ENCODE measurements around the gene PTPRG.

Gene PTPRG

DNA sequence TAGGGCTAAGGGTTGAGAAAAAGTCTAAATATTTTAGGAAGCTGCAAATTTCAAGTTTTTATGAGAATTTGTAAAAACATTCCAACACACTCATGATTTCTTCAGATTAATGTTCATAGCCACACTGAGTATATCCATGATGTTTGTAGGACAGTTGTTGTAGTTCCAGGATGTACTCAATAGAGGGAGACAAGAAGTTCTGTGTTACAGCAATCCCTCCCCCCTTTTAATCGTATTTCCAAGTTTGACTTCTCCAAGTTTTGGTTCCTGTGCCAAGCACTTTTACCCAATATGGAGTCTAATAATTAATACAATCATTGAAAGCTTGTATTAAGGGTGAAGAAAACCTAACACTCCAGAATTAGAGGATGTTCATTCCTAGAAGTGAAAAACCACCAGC is 668.5 kb downstream of the PTPRG start:
- no peaks in the 10 kb centered on the region for H3K36me3 ChIP-seq (ENCODE audit: control insufficient read depth, low read length)

DNA sequence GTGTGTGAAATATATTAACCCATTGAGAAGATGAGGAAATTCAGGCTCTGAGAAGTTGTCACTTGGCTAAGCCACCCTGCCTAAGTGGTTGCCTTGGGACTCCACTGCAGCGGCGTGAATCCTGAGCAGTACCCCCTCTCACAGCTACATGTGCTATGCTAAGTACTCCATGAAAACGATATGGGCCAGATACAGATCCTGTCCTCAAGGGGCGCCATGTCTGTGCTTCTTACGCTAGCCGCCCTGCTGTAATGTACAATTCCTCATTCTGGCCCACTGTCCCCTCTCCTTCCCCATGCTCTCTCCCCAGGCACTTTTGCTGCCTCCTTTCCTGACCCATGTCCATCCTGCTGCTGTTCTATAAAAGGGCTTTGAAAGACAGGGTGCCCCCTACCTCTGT is 671.7 kb downstream of the PTPRG start:
- Histone ChIP-seq H3K4me2 (ENCODE audit: low read length) (no peak overlapping the region), H3K27ac (ENCODE audit: low read depth, low read length) (no peak overlapping the region), H3K9me2 (replicated peaks; ENCODE audit: control insufficient read depth, low read length) (no peaks in the 10 kb centered on the region)

More for the DNA sequence above, 668.5 kb downstream of the PTPRG start:
- no peak overlapping the region for H3K4me2 ChIP-seq (ENCODE audit: low read length)
- no peaks in the 10 kb centered on the region for H4K20me1 ChIP-seq (ENCODE audit: control insufficient read depth, insufficient read depth, low read depth, low read length)
- no peak overlapping the region for H3K27ac ChIP-seq (ENCODE audit: low read depth, low read length)
- H3K4me3 ChIP-seq (ENCODE audit: low read length): no peak overlapping the region
- H3F3A ChIP-seq (ENCODE audit: control insufficient read depth, insufficient read depth): no peaks in the 10 kb centered on the region
- H3K9me3 ChIP-seq (ENCODE audit: control insufficient read depth, insufficient read depth, low read length): no peaks in the 10 kb centered on the region
- peaks cover 8% of the 10 kb centered on the region for H3K4me1 ChIP-seq (ENCODE audit: control insufficient read depth, low read length)
- no peaks in the 10 kb centered on the region for H3K9me2 ChIP-seq (replicated peaks; ENCODE audit: control insufficient read depth, low read length)
- peaks cover 5% of the 10 kb centered on the region; the same call in 1 of the 2 replicates for H3K27me3 ChIP-seq (ENCODE audit: control insufficient read depth, low read length)
- TF ChIP-seq, protein P1, sequence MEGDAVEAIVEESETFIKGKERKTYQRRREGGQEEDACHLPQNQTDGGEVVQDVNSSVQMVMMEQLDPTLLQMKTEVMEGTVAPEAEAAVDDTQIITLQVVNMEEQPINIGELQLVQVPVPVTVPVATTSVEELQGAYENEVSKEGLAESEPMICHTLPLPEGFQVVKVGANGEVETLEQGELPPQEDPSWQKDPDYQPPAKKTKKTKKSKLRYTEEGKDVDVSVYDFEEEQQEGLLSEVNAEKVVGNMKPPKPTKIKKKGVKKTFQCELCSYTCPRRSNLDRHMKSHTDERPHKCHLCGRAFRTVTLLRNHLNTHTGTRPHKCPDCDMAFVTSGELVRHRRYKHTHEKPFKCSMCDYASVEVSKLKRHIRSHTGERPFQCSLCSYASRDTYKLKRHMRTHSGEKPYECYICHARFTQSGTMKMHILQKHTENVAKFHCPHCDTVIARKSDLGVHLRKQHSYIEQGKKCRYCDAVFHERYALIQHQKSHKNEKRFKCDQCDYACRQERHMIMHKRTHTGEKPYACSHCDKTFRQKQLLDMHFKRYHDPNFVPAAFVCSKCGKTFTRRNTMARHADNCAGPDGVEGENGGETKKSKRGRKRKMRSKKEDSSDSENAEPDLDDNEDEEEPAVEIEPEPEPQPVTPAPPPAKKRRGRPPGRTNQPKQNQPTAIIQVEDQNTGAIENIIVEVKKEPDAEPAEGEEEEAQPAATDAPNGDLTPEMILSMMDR (IDR thresholded peaks at IDR 0.05; ENCODE audit: low read depth, low read length, poor library complexity, severe bottlenecking): no peak
- no peak for TF ChIP-seq EZH2phosphoT487 (IDR thresholded peaks at IDR 0.05; ENCODE audit: borderline replicate concordance, low read length)
- H3K79me2 ChIP-seq (ENCODE audit: control insufficient read depth, low read length): no peaks in the 10 kb centered on the region

DNA sequence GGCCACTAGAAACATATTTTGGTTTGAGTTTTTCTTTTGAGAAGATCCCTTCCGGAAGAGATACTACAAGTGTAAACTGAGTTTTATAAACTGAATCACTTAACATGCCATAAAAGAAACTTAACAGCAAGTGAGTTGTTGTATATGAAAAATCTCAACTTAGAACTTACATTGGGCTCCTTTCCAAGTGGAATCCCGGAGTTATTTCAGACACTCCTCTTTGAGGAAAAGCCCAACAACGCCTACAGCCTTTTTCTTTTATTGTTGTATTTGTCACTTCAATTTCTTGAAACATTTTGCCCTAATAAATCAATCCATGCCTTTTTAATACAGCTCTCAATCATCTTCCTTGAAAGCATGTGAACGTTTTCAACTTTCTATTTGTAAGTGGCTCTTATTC is 674.6 kb downstream of the PTPRG start:
- Histone ChIP-seq H3K79me2 (ENCODE audit: control insufficient read depth, low read length) (no peaks in the 10 kb centered on the region), H3K4me2 (ENCODE audit: low read length) (no peak overlapping the region), H4K20me1 (ENCODE audit: control insufficient read depth, insufficient read depth, low read depth, low read length) (no peaks in the 10 kb centered on the region), H3K4me3 (ENCODE audit: low read length) (no peak overlapping the region), H3K9me2 (replicated peaks; ENCODE audit: control insufficient read depth, low read length) (no peaks in the 10 kb centered on the region), H3K27me3 (ENCODE audit: control insufficient read depth, low read length) (peaks cover 8% of the 10 kb centered on the region), H3F3A (ENCODE audit: control insufficient read depth, insufficient read depth) (no peaks in the 10 kb centered on the region), H3K27ac (ENCODE audit: low read depth, low read length) (no peak overlapping the region), H3K36me3 (ENCODE audit: control insufficient read depth, low read length) (no peaks in the 10 kb centered on the region), H3K4me1 (ENCODE audit: control insufficient read depth, low read length) (no peaks in the 10 kb centered on the region), H3K9me3 (ENCODE audit: control insufficient read depth, insufficient read depth, low read length) (no peaks in the 10 kb centered on the region)
- TF ChIP-seq EZH2phosphoT487 (IDR thresholded peaks at IDR 0.05; ENCODE audit: borderline replicate concordance, low read length): no peak
- TF ChIP-seq, protein P1 (IDR thresholded peaks at IDR 0.05; ENCODE audit: low read depth, low read length, poor library complexity, severe bottlenecking): no peak

More for the DNA sequence above, 671.7 kb downstream of the PTPRG start:
- no peak overlapping the region for H3K4me3 ChIP-seq (ENCODE audit: low read length)
- no peaks in the 10 kb centered on the region for H4K20me1 ChIP-seq (ENCODE audit: control insufficient read depth, insufficient read depth, low read depth, low read length)
- no peaks in the 10 kb centered on the region for H3K9me3 ChIP-seq (ENCODE audit: control insufficient read depth, insufficient read depth, low read length)
- no peaks in the 10 kb centered on the region for H3K36me3 ChIP-seq (ENCODE audit: control insufficient read depth, low read length)
- no peaks in the 10 kb centered on the region for H3F3A ChIP-seq (ENCODE audit: control insufficient read depth, insufficient read depth)
- no peaks in the 10 kb centered on the region for H3K79me2 ChIP-seq (ENCODE audit: control insufficient read depth, low read length)
- TF ChIP-seq EZH2phosphoT487 (IDR thresholded peaks at IDR 0.05; ENCODE audit: borderline replicate concordance, low read length): no peak
- TF ChIP-seq, protein P1 (IDR thresholded peaks at IDR 0.05; ENCODE audit: low read depth, low read length, poor library complexity, severe bottlenecking): no peak
- peaks cover 2% of the 10 kb centered on the region; the same call in 1 of the 2 replicates for H3K27me3 ChIP-seq (ENCODE audit: control insufficient read depth, low read length)
- H3K4me1 ChIP-seq (ENCODE audit: control insufficient read depth, low read length): no peaks in the 10 kb centered on the region

Data from DOHH2 (cell line).